Mucosa of descending colon (tissue), 3 donors: Measurements from ENCODE around the gene GSG1L. TPM values are rescaled to one million over a fixed set of nuclear protein-coding genes. Genes with fewer than 3 reads are reported as not detected.

Experiments used
- ATAC-seq: fragments of 200-7000 bp; cut with Tn5 transposase; one replicate; pipeline ENCODE4 v1.9.1; 2020; ENCODE audit warnings: mild to moderate bottlenecking, moderate library complexity
- DNase-seq, 3 donors: peaks; one replicate each; pipeline ENCODE4 v3.0.0-alpha.2; 2020
- H3K36me3 ChIP-seq: fragments of 200-600 bp; one replicate; pipeline ENCODE4 v1.8.0; 2021; ENCODE audit warnings: low read depth, mild to moderate bottlenecking
- H3K4me1 ChIP-seq: fragments of 200-600 bp; one replicate; pipeline ENCODE4 v1.8.0; 2021; ENCODE audit warnings: low read depth, mild to moderate bottlenecking
- H3K4me3 ChIP-seq: fragments of 200-600 bp; one replicate; pipeline ENCODE4 v1.8.0; 2021; ENCODE audit warnings: mild to moderate bottlenecking
- H3K9me3 ChIP-seq: fragments of 200-600 bp; one replicate; pipeline ENCODE4 v1.8.0; 2021; ENCODE audit warnings: mild to moderate bottlenecking
- intact Hi-C, 2 donors: fragments of 100-400 bp; cut with DNase I in 1 of 2; cut with micrococcal nuclease in 1 of 2; formaldehyde crosslinking; loops; one replicate each; pipeline versions ENCODE4 v1.11.0 to v1.11.1; 2022; cut with DNase I, micrococcal nuclease
- total RNA-seq, 3 donors: library from RNA; stranded (reverse); fragmentation: NEBNext Ultra II Directional in 2 of 3; extraction: Animal tissue kit (Norgen Biotek cat#: 25700) in 2 of 3; gene quantifications; one replicate each; pipeline versions ENCODE4 v1.2.1 to v1.2.4, GENCODE V29; 2021 to 2023
- TF ChIP-seq, protein P1 (sequence below): fragments of 200-600 bp; IDR thresholded peaks from one replicate; pipeline ENCODE4 v1.8.0; 2022; ENCODE audit warnings: antibody characterized with exemption, mild to moderate bottlenecking
- donor health status: DM: no; HTN: no; CAD: no; lungs with moderate emphysema.
- donor health status: DM: no; HTN: no; CAD: no.
- donor health status: DM: no; HTN: yes; CAD: no.

GSG1L gene
- total RNA-seq, 3 donors from 2014 or later = 0.46 to 1.2 TPM; not detected in 1

DNA sequence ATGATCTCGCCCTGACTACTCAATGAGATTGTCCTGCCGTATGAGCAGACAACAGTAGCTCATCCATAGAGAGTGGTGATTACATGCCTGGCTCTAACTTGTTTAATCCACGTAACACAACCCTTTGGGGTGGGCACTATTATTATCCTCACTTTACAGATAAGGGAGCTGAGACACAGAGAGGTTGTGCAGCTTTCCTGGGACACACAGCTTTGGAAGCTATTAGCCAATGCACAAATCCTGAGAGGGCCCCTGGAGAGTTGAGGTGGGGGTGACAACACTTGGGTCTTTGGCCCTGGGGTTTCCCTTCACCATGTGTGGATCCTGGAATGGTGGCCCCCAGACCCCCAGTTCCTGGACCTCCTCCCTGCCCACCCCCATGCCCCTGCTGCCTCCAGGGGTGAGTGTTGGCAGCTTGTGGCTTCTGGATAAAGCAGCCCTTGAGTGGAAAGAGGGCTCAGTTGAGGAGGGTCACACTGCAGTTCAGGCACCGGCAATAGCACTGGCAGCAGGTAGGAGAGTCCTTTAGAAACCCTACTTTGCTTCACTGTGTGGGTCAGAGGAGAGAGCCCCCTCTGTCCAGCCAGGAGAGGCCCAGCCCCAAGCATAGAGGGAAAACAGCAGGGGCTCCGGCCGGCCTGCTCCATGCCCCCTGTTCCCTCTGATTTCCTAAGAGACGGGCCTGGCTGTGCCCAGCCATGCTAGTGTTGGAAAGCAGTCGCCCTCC lies 282.9 kb downstream of the GSG1L start:
- no peak for DNase-seq
- TF ChIP-seq, protein P1, sequence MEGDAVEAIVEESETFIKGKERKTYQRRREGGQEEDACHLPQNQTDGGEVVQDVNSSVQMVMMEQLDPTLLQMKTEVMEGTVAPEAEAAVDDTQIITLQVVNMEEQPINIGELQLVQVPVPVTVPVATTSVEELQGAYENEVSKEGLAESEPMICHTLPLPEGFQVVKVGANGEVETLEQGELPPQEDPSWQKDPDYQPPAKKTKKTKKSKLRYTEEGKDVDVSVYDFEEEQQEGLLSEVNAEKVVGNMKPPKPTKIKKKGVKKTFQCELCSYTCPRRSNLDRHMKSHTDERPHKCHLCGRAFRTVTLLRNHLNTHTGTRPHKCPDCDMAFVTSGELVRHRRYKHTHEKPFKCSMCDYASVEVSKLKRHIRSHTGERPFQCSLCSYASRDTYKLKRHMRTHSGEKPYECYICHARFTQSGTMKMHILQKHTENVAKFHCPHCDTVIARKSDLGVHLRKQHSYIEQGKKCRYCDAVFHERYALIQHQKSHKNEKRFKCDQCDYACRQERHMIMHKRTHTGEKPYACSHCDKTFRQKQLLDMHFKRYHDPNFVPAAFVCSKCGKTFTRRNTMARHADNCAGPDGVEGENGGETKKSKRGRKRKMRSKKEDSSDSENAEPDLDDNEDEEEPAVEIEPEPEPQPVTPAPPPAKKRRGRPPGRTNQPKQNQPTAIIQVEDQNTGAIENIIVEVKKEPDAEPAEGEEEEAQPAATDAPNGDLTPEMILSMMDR = no peak
- H3K4me3 ChIP-seq = no peak overlapping the region
- no peaks in the 10 kb centered on the region for H3K9me3 ChIP-seq
- intact Hi-C loops = no loop called here
- ATAC-seq = no peak
- no peaks in the 10 kb centered on the region for H3K36me3 ChIP-seq
- no peaks in the 10 kb centered on the region for H3K4me1 ChIP-seq

- intact Hi-C loops = no loop called here
- TF ChIP-seq, protein P1 = no peak
- Histone ChIP-seq H3K4me1 (no peaks in the 10 kb centered on the region), H3K4me3 (no peak overlapping the region), H3K9me3 (no peaks in the 10 kb centered on the region), H3K36me3 (no peaks in the 10 kb centered on the region)
- ATAC-seq (no peak), DNase-seq (peak in 1 of 3 donors; percentile 16)
Measured at GRCh38 chr16:27779641-27780164, 283.8 kb downstream of the GSG1L start.

DNA sequence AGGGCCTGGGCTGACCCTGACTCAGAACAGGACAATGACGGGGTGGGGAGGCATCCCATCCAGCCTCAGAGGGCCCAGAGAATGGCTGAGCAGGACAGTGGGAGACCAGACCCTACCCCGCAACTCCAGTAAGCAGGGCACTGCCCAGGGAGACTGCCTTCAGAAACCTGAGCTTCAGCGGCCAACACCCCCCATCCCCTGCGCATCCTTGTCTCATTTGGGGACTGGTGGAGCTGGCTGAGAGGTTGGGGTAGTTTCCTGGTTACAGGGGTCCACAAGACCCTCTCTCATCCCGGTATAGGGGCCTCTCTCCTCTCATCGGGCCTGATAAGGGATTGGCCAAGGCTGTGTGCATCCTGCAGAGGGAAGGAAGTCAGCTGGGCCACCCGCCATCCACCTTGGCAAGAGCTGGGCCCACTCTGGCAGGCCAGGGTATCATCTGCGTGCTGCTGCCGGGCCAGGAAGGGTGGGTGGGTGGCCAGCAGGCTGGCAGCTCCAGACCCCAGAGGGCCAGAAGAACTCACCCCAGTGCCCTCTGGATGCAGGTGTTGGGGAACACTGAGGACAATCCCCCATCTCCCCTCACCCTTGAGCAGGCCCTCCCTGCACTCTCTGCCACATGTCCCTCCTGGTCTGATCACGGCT lies 284.5 kb downstream of the GSG1L start:
- DNase-seq (no peak), ATAC-seq (no peak)
- TF ChIP-seq, protein P1 = no peak
- Histone ChIP-seq H3K9me3 (no peaks in the 10 kb centered on the region), H3K4me1 (no peaks in the 10 kb centered on the region), H3K4me3 (no peak overlapping the region), H3K36me3 (no peaks in the 10 kb centered on the region)
- intact Hi-C loops = no loop called here

DNA sequence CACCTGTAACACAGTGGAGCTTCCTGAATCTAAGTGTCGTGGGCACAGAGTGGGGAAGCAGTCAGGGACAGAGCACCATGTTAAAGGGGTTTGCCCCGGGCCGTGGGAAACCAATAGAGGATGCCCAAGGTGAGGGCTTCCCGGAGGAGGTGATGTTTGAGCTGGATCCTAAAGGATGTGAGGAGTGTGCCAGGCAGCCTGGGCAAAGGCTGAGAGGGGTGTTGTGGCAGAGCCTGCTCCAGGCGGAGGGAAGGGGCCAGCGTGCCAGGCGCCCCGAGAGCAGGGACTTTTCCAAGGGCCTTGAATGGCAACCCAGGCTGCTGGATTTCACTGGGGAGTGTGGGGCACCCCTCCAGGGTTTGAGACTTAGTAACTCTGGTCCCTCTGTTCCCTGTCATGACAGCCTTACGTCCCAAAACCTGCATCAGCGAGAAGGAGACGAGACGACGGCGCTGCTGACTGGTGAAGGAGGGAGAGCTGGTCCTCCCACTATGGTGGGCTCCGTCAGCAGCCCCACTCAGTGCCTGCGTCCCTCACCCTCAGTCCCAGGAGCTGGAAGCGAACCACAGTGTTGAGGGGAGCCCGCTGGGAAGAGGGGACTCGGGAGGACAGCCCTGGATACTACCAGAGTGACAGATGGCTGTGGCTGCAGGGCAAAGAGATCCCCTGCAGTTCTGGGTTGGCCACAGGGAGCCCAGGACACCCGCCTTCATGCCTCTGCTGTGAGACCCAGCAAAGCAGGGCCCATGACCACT lies 285.2 kb downstream of the GSG1L start:
- H3K4me3 ChIP-seq = no peak overlapping the region
- no peaks in the 10 kb centered on the region for H3K36me3 ChIP-seq
- TF ChIP-seq, protein P1 = no peak
- intact Hi-C loops = no loop called here
- no peaks in the 10 kb centered on the region for H3K9me3 ChIP-seq
- DNase-seq (no peak), ATAC-seq (no peak)
- H3K4me1 ChIP-seq = no peaks in the 10 kb centered on the region

DNA sequence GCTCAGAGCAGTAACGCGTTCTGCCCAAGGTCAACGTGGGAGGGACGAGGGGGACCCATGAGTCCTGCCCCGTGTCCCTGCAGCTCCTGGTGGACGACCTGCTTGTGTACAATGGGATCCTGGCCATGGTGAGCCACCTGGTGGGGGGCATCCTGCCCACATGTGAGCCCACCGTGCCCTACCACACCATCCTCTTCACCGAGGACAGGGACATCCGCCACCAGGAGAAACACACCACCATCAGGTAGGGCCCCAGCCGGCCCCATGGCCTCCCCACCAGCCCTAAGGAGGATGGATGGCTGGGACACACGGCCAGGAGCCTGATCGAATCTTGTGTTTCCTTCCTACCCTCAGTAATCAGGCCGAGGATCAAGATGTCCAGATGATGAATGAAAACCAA lies 286.0 kb downstream of the GSG1L start:
- no peaks in the 10 kb centered on the region for H3K36me3 ChIP-seq
- intact Hi-C loops = no loop called here
- TF ChIP-seq, protein P1 = no peak

More for the DNA sequence above, 286.0 kb downstream of the GSG1L start:
- no peaks in the 10 kb centered on the region for H3K9me3 ChIP-seq
- DNase-seq (no peak), ATAC-seq (no peak)
- no peaks in the 10 kb centered on the region for H3K4me1 ChIP-seq
- no peak overlapping the region for H3K4me3 ChIP-seq
